PC-9 (cell line): Measurements from ENCODE around the gene PPP1R9A. TPM values are rescaled to one million over a fixed set of nuclear protein-coding genes. Genes with fewer than 3 reads are reported as not detected.

ENCODE experiments used
- BruUV-seq: library from RNA; stranded (reverse); fragments of 400-500 nt; replicated peaks from 2 replicates; lab custom pipeline; 2021; lab: Mats Ljungman, UMichigan
- CTCF ChIA-PET: fragments of 300-600 bp; sonication (Branson Sonifier 250); formaldehyde crosslinking; loops from one replicate; lab custom pipeline; 2022; ENCODE audit warnings: antibody characterized with exemption; lab: Charles Lee
- POLR2A ChIA-PET: fragments of 300-600 bp; sonication (Branson Sonifier 250); formaldehyde crosslinking; loops from one replicate; lab custom pipeline; 2022; ENCODE audit warnings: antibody characterized with exemption; ENCODE audit not compliant: unreplicated experiment; lab: Charles Lee
- DNase-seq, 2 experiments: peaks; one replicate each; pipeline versions ENCODE4 v3.0.0 to v3.0.0-alpha.2; 2015 to 2022; ENCODE audit warnings: mixed read lengths in 1 of 2
- H2AFZ ChIP-seq: fragments of 200-600 bp; sonication (generic); 2 replicates; pipeline ENCODE4 v1.8.1; 2017; ENCODE audit warnings: antibody characterized with exemption
- H3F3A ChIP-seq: fragments of 200-600 bp; sonication (generic); 2 replicates; pipeline ENCODE4 v1.8.1; 2017; ENCODE audit warnings: antibody characterized with exemption, mild to moderate bottlenecking, low read depth; ENCODE audit not compliant: insufficient read depth
- H3K27ac ChIP-seq: fragments of 200-600 bp; sonication (generic); 2 replicates; pipeline ENCODE4 v1.6.1; 2016; ENCODE audit warnings: mixed run types
- H3K27me3 ChIP-seq: fragments of 200-600 bp; sonication (generic); 2 replicates; pipeline ENCODE4 v1.6.1; 2016; ENCODE audit warnings: low read depth, mixed run types; ENCODE audit not compliant: insufficient read depth
- H3K36me3 ChIP-seq: fragments of 200-600 bp; sonication (generic); 2 replicates; pipeline ENCODE4 v1.6.1; 2016; ENCODE audit warnings: low read depth, mixed run types
- H3K4me1 ChIP-seq: fragments of 200-600 bp; sonication (generic); replicated peaks from 2 replicates; pipeline ENCODE4 v1.6.1; 2016; ENCODE audit warnings: mixed run types; ENCODE audit not compliant: insufficient read depth
- H3K4me2 ChIP-seq: fragments of 200-600 bp; sonication (generic); 2 replicates; pipeline ENCODE4 v1.6.1; 2017; ENCODE audit warnings: mixed run types
- H3K4me3 ChIP-seq: fragments of 200-600 bp; sonication (generic); 2 replicates; pipeline ENCODE4 v1.6.1; 2016; ENCODE audit warnings: mixed run types
- H3K79me2 ChIP-seq: fragments of 200-600 bp; sonication (generic); 2 replicates; pipeline ENCODE4 v1.6.1; 2017; ENCODE audit warnings: low read depth, mixed run types
- H3K9me2 ChIP-seq: fragments of 200-600 bp; sonication (generic); 2 replicates; pipeline ENCODE4 v1.8.1; 2017; ENCODE audit warnings: mild to moderate bottlenecking; ENCODE audit not compliant: insufficient read depth
- H3K9me3 ChIP-seq: fragments of 200-600 bp; sonication (generic); 2 replicates; pipeline ENCODE4 v1.8.1; 2016; ENCODE audit warnings: low read depth; ENCODE audit not compliant: insufficient read depth
- H4K20me1 ChIP-seq: fragments of 200-600 bp; sonication (generic); 2 replicates; pipeline ENCODE4 v1.8.1; 2017; ENCODE audit not compliant: insufficient read depth
- EZH2 ChIP-seq: fragments of 200-600 bp; sonication (generic); IDR thresholded peaks from 2 replicates; pipeline ENCODE4 v1.8.0; 2017; ENCODE audit warnings: antibody characterized with exemption, low read depth
- intact Hi-C: fragments of 100-400 bp; cut with micrococcal nuclease; formaldehyde crosslinking; loops from one replicate; pipeline ENCODE4 v1.10.0; 2022; ENCODE audit not compliant: unreplicated experiment
- total RNA-seq: library from RNA; stranded (reverse); gene quantifications from 2 replicates; pipeline ENCODE4 v1.2.3, GENCODE V29; 2021
- TF ChIP-seq, protein P1 (sequence below): fragments of 200-600 bp; sonication (generic); conservative IDR thresholded peaks from 2 replicates; pipeline ENCODE4 v1.6.1; 2017; ENCODE audit warnings: mixed run types, antibody characterized with exemption, mild to moderate bottlenecking, moderate library complexity

PPP1R9A gene
- total RNA-seq, 1 experiment from 2014 or later: 11.5 TPM

DNA sequence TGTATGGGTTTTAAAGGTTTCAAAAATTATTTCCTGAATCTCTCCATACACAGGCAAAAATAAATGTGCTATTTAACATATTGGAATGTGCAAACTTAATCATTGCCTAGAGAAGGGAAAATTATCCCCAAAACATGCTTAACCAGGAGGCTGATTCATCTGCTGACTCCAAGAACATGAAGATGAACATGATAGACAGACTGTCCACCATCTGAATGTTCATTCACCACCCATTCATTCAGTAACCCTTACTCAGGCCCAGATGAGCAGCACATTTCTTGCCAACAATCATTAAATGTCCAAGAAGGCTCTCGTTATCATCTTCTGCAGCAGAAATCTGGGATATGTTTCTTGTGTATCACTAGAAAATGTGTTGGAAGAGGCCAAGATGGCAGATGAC is 110.6 kb downstream of the PPP1R9A start:
- H3F3A ChIP-seq: no peaks in the 10 kb centered on the region
- intact Hi-C loops: no loop called here
- H3K9me2 ChIP-seq: no peaks in the 10 kb centered on the region
- TF ChIP-seq, protein P1, sequence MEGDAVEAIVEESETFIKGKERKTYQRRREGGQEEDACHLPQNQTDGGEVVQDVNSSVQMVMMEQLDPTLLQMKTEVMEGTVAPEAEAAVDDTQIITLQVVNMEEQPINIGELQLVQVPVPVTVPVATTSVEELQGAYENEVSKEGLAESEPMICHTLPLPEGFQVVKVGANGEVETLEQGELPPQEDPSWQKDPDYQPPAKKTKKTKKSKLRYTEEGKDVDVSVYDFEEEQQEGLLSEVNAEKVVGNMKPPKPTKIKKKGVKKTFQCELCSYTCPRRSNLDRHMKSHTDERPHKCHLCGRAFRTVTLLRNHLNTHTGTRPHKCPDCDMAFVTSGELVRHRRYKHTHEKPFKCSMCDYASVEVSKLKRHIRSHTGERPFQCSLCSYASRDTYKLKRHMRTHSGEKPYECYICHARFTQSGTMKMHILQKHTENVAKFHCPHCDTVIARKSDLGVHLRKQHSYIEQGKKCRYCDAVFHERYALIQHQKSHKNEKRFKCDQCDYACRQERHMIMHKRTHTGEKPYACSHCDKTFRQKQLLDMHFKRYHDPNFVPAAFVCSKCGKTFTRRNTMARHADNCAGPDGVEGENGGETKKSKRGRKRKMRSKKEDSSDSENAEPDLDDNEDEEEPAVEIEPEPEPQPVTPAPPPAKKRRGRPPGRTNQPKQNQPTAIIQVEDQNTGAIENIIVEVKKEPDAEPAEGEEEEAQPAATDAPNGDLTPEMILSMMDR: no peak
- TF ChIP-seq EZH2: no peak
- no peaks in the 10 kb centered on the region for H4K20me1 ChIP-seq
- ChIA-PET CTCF (no interaction called here), POLR2A (no interaction called here)
- H3K27ac ChIP-seq: no peak overlapping the region
- H3K27me3 ChIP-seq: no peaks in the 10 kb centered on the region
- no peaks in the 10 kb centered on the region for H3K36me3 ChIP-seq
- H2AFZ ChIP-seq: no peak overlapping the region
- BruUV-seq: no TSS peak
- no peaks in the 10 kb centered on the region for H3K9me3 ChIP-seq
- no peak overlapping the region for H3K4me3 ChIP-seq
- no peaks in the 10 kb centered on the region for H3K4me1 ChIP-seq
- H3K4me2 ChIP-seq: no peak overlapping the region
- no peaks in the 10 kb centered on the region for H3K79me2 ChIP-seq
- no peak for DNase-seq

DNA sequence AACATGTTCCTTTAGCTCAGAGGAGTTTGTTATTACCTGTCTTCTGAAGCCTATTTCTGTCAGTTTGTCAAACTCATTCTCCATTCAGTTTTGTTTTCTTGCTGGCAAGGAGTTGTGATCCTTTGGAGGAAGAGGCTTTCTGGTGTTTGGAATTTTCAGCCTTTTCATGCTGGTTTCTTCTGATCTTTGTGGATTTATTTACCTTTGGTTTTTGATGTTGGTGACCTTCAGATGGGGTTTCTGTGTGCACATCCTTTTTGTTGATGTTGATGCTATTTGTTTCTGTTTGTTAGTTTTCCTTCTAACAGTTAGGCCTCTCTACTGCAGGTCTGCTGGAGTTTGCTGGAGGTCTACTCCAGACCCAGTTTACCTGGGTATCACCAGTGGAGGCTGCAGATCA is 118.6 kb downstream of the PPP1R9A start:
- Histone ChIP-seq H3K36me3 (no peaks in the 10 kb centered on the region), H3K4me3 (no peak overlapping the region), H2AFZ (no peak overlapping the region), H3K79me2 (no peaks in the 10 kb centered on the region), H3K27ac (no peak overlapping the region), H3K9me3 (peaks cover 7% of the 10 kb centered on the region; the same call in 1 of the 2 replicates), H4K20me1 (no peaks in the 10 kb centered on the region), H3K27me3 (no peaks in the 10 kb centered on the region), H3K9me2 (no peaks in the 10 kb centered on the region), H3F3A (no peaks in the 10 kb centered on the region), H3K4me1 (no peaks in the 10 kb centered on the region), H3K4me2 (no peak overlapping the region)
- no TSS peak for BruUV-seq
- POLR2A ChIA-PET: no interaction called here
- TF ChIP-seq EZH2: no peak
- TF ChIP-seq, protein P1: no peak
- intact Hi-C loops: no loop called here
- DNase-seq: no peak
- CTCF ChIA-PET: interaction anchor here (0.5 kb wide), 1 partner anchor 577 kb away, joined by 5 read pairs; no protein-coding TSS in a partner anchor

DNA sequence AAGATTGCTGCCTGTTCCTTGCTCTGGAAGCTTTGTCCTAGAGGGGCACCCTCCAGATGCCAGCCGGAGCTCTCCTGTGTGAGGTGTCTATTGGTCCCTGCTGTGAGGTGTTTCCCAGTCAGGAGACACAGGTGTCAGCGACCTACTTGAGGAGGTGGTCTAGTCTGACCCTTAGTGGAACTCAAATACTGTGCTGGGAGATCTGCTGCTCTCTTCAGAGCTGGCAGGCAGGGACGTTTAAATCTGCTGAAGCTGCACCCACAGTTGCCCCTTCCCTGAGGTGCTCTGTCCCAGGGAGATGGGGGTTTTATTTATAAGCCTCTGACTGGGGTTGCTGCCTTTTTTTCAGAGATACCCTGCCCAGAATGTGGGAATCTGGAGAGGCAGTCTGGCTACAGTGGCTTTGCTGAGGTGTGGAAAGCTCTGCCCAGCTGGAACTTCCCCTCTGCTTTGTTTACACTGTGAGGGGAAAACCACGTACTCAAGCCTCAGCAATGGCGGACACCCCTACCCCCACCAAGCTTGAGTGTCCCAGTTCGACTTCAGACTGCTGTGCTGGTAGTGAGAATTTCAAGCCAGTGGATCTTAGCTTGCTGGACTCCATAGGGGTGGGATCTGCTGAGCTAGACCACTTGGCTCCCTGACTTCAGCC is 119.2 kb downstream of the PPP1R9A start:
- no peaks in the 10 kb centered on the region for H3K4me1 ChIP-seq
- no peak overlapping the region for H3K27ac ChIP-seq
- H3F3A ChIP-seq: no peaks in the 10 kb centered on the region
- no peaks in the 10 kb centered on the region for H4K20me1 ChIP-seq
- no TSS peak for BruUV-seq
- CTCF ChIA-PET: interaction anchor here (0.5 kb wide), 1 partner anchor 577 kb away, joined by 5 read pairs; no protein-coding TSS in a partner anchor
- no peaks in the 10 kb centered on the region for H3K36me3 ChIP-seq
- H3K79me2 ChIP-seq: no peaks in the 10 kb centered on the region
- H3K4me3 ChIP-seq: no peak overlapping the region
- peaks cover 7% of the 10 kb centered on the region; the same call in 1 of the 2 replicates for H3K9me3 ChIP-seq
- no peaks in the 10 kb centered on the region for H3K9me2 ChIP-seq
- H3K4me2 ChIP-seq: no peak overlapping the region
- no peak for DNase-seq
- no peak overlapping the region for H2AFZ ChIP-seq
- intact Hi-C loops: no loop called here
- POLR2A ChIA-PET: no interaction called here
- no peaks in the 10 kb centered on the region for H3K27me3 ChIP-seq
- TF ChIP-seq, protein P1: no peak
- no peak for TF ChIP-seq EZH2
